K562 (cell line): Measurements from ENCODE around the gene SLC16A9. TPM values are rescaled to one million over a fixed set of nuclear protein-coding genes. Genes with fewer than 3 reads are reported as not detected.

ENCODE experiments used
- ATAC-seq: fragments of 200-7000 bp; cut with Tn5 transposase; 3 replicates; pipeline ENCODE4 v1.9.1; 2020; ENCODE audit warnings: moderate library complexity
- BruUV-seq: library from RNA; stranded (reverse); fragments of 400-500 nt; replicated peaks from 2 replicates; lab custom pipeline; 2021; lab: Mats Ljungman, UMichigan
- CTCF ChIA-PET: fragments of 300-600 bp; formaldehyde crosslinking; extraction: SDS; loops from one replicate; lab custom pipeline; 2021; ENCODE audit warnings: low intra/inter-chr PET ratio; lab: Yijun Ruan, JAX
- POLR2A ChIA-PET: fragments of 300-600, 350-650 bp; sonication (Branson Sonifier 250); formaldehyde crosslinking; extraction: SDS; loops from one replicate; lab custom pipeline; 2021; ENCODE audit warnings: antibody characterized with exemption, inconsistent platforms; lab: Yijun Ruan, JAX
- DNase-seq, 4 experiments: peaks; one replicate each; pipeline versions ENCODE4 v3.0.0 to v3.0.0-alpha.2; 2011 to 2018; ENCODE audit warnings: low spot score in 3 of 4, mixed read lengths in 3 of 4; ENCODE audit errors: extremely low read depth in 1 of 4
- FAIRE-seq: peaks from 2 replicates; lab custom pipeline; 2011; peaks lifted over from hg19 to GRCh38; lab: Jason Lieb, UNC
- H2AFZ ChIP-seq: 2 replicates; pipeline ENCODE4 v1.6.0; 2011; ENCODE audit warnings: low read depth, low read length, control low read depth, inconsistent platforms
- H3K27ac ChIP-seq: fragments of 200-600 bp; 3 replicates; pipeline ENCODE4 v1.8.0; 2011; ENCODE audit warnings: low read depth, mild to moderate bottlenecking, control low read depth, inconsistent platforms, low read length, moderate library complexity, mixed read lengths; ENCODE audit errors: extremely low read depth
- H3K27me3 ChIP-seq, 2 experiments: fragments of 300-600 bp in 1 of 2; 2 replicates in 1 of 2; 3 replicates in 1 of 2; pipeline versions ENCODE4 v1.6.0 to v1.8.0; 2011; ENCODE audit warnings: inconsistent platforms in 2 of 2, low read length in 2 of 2, mild to moderate bottlenecking in 1 of 2, mixed read lengths in 1 of 2, moderate library complexity in 1 of 2; ENCODE audit not compliant: control insufficient read depth in 2 of 2, insufficient read depth in 2 of 2
- H3K36me3 ChIP-seq: fragments of 300-600 bp; 3 replicates; pipeline ENCODE4 v1.8.0; 2011; ENCODE audit warnings: mild to moderate bottlenecking, low read length, inconsistent platforms; ENCODE audit not compliant: control insufficient read depth, insufficient read depth
- H3K4me1 ChIP-seq, 2 experiments: fragments of 200-600 bp in 1 of 2; replicated peaks in 1 of 2; 2 replicates in 1 of 2; 3 replicates in 1 of 2; pipeline versions ENCODE4 v1.5.1 to v1.8.0; 2011; ENCODE audit warnings: inconsistent platforms in 2 of 2, low read length in 2 of 2, mild to moderate bottlenecking in 1 of 2, mixed read lengths in 1 of 2, moderate library complexity in 1 of 2; ENCODE audit not compliant: control insufficient read depth in 2 of 2, insufficient read depth in 2 of 2
- H3K4me2 ChIP-seq: 2 replicates; pipeline ENCODE4 v1.6.1; 2011; ENCODE audit warnings: low read length, control low read depth, inconsistent platforms, mixed read lengths; ENCODE audit not compliant: insufficient read depth
- H3K4me3 ChIP-seq: fragments of 200-600 bp; sonication (generic), shearing (Covaris generic); 2 replicates; pipeline ENCODE4 v1.5.1; 2016; ENCODE audit warnings: control low read depth, inconsistent platforms
- H3K79me2 ChIP-seq: fragments of 200-600 bp; 3 replicates; pipeline ENCODE4 v1.8.0; 2011; ENCODE audit warnings: low read length, inconsistent platforms; ENCODE audit not compliant: control insufficient read depth, insufficient read depth
- H3K9ac ChIP-seq, 2 experiments: 2 replicates each; pipeline versions ENCODE4 v1.6.0 to v1.6.1; 2011; ENCODE audit warnings: low read depth in 2 of 2, low read length in 2 of 2, control low read depth in 1 of 2, inconsistent platforms in 1 of 2, mild to moderate bottlenecking in 1 of 2, mixed read lengths in 1 of 2; ENCODE audit not compliant: insufficient read depth in 1 of 2
- H3K9me1 ChIP-seq: one replicate; pipeline ENCODE4 v1.6.0; 2011; ENCODE audit warnings: inconsistent platforms, mild to moderate bottlenecking, low read length, moderate library complexity; ENCODE audit not compliant: control insufficient read depth, insufficient read depth
- H3K9me3 ChIP-seq: replicated peaks from 2 replicates; pipeline ENCODE4 v1.5.1; 2011; ENCODE audit warnings: low read depth, low read length, inconsistent platforms; ENCODE audit not compliant: control insufficient read depth, insufficient read depth
- H4K20me1 ChIP-seq: replicated peaks from 2 replicates; pipeline ENCODE4 v1.6.1; 2011; ENCODE audit warnings: low read length, inconsistent platforms, mixed read lengths; ENCODE audit not compliant: control insufficient read depth, insufficient read depth
- COPS2 ChIP-seq: fragments of 450-650 bp; conservative IDR thresholded peaks from 2 replicates; pipeline ENCODE4 v1.6.1; 2016; ENCODE audit warnings: mild to moderate bottlenecking, moderate library complexity
- HMGN3 ChIP-seq: IDR thresholded peaks from 2 replicates; pipeline ENCODE4 v1.6.1; 2011; ENCODE audit warnings: borderline replicate concordance, low read depth, mild to moderate bottlenecking, mixed read lengths, low read length; ENCODE audit not compliant: insufficient read length; ENCODE audit errors: extremely low read depth
- PPARD ChIP-seq: fragments of 250-450 bp; sonication (Bioruptor Pico); IDR thresholded peaks from 2 replicates; pipeline ENCODE4 v1.8.0; 2022; ENCODE audit warnings: inconsistent platforms, mild to moderate bottlenecking, moderate library complexity
- ZC3H11A ChIP-seq: IDR thresholded peaks from 2 replicates; pipeline ENCODE4 v1.6.1; 2012; ENCODE audit warnings: low read depth, low read length, improper control_type of control experiment
- ZNF12 ChIP-seq: sonication (generic); formaldehyde crosslinking; IDR thresholded peaks from 2 replicates; pipeline ENCODE4 v1.4.0; 2020; ENCODE audit warnings: mild to moderate bottlenecking, missing genetic modification reagents
- ZNF184 ChIP-seq: sonication (generic); formaldehyde crosslinking; IDR thresholded peaks from 2 replicates; pipeline ENCODE4 v1.5.0; 2020; ENCODE audit warnings: missing genetic modification reagents
- ZNF445 ChIP-seq: fragments of 250-450 bp; sonication (Bioruptor Pico); IDR thresholded peaks from 2 replicates; pipeline ENCODE4 v1.4.0; 2020; ENCODE audit warnings: low read depth, mild to moderate bottlenecking, moderate library complexity
- ZNF589 ChIP-seq: fragments of 200-800 bp; sonication (Bioruptor generic); IDR thresholded peaks from 2 replicates; pipeline ENCODE4 v1.6.1; 2016; ENCODE audit warnings: low read depth, missing genetic modification characterization, missing compliant biosample characterization
- WGBS: fragments of 100-300 bp; shearing (Covaris generic); methylation state at CpG from one replicate; pipeline ENCODE4 v1.1.6; 2016; ENCODE audit warnings: low coverage, mixed read lengths; ENCODE audit not compliant: insufficient coverage; ENCODE audit errors: missing lambda C conversion rate; 5-methylcytosine and 5-hydroxymethylcytosine counted together
- in situ Hi-C: fragments of 300-500 bp; cut with MboI; formaldehyde crosslinking; loops from 4 replicates; pipeline ENCODE4 v1.15.0; 2018; ENCODE audit warnings: inconsistent platforms, mixed read lengths
- intact Hi-C: fragments of 100-400 bp; cut with micrococcal nuclease; formaldehyde crosslinking; loops from 2 replicates; pipeline ENCODE4 v1.14.2; 2022
- polyA plus RNA-seq, 8 experiments: library from polyadenylated mRNA; depleted of rRNA in 4 of 8; stranded (reverse) in 5 of 8; unstranded in 3 of 8; fragments of >200 nt; fragmentation: Nextera tagmentation in 2 of 8; fragmentation: Illumina TruSeq in 1 of 8; extraction: Ambion mirVana in 2 of 8; extraction: Trizol in 1 of 8; gene quantifications; 2 replicates each; pipeline versions ENCODE4 v1.2.1 to v1.2.3, GENCODE V29; 2011 to 2014; ENCODE audit warnings: inconsistent platforms in 1 of 8, missing spikeins in 1 of 8
- total RNA-seq, 7 experiments: library from RNA; depleted of rRNA in 6 of 7; stranded (reverse); fragments of >200 nt in 6 of 7; fragmentation: Illumina TruSeq in 2 of 7; extraction: Trizol in 2 of 7; gene quantifications; 2 replicates each; pipeline versions ENCODE4 v1.2.1 to v1.2.3, GENCODE V29; 2011 to 2021; ENCODE audit warnings: low replicate concordance in 1 of 7
- TF ChIP-seq, protein P1 (sequence below): IDR thresholded peaks from 3 replicates; pipeline ENCODE4 v1.6.1; 2011; ENCODE audit warnings: borderline replicate concordance, mild to moderate bottlenecking; ENCODE audit not compliant: insufficient read length, insufficient read depth
- TF ChIP-seq, protein P2 (sequence below), 2 experiments: fragments of 450-650 bp in 1 of 2; sonication (generic) in 1 of 2; formaldehyde crosslinking in 1 of 2; IDR thresholded peaks; 2 replicates each; pipeline versions ENCODE4 v1.7.1 to v1.9.0; 2016 to 2022; ENCODE audit warnings: inconsistent platforms in 1 of 2, mild to moderate bottlenecking in 1 of 2, missing genetic modification reagents in 1 of 2
- TF ChIP-seq, protein P3 (sequence below): fragments of 450-650 bp; formaldehyde crosslinking; IDR thresholded peaks from 2 replicates; pipeline ENCODE4 v1.4.0; 2020; ENCODE audit warnings: mild to moderate bottlenecking, moderate library complexity

The SLC16A9 gene
- total and polyA plus RNA-seq, 9 of the 15 experiments (the other 6 are each of a cell fraction or from before 2014, with no cell fraction given) = 0.90 to 6.4 (median 2.1) TPM

DNA sequence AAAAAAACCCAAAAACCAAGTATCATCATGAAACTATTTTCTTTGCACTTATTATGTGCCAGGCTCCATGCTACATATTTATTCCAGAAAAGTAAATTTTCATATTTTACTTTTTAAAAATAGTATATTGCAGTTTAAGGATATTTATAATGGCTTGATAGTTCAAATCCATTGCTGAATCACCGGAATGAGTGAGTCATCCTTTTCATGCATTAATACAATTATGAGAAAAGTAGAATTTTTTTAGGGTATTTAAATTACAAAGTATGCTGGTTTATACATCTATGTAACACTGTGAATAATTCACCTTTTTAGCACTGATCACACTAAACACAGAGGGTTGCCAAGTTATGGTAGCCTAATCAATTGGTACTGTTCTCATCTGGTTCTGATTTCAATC is 54.3 kb downstream of the SLC16A9 start:
- H3K27ac ChIP-seq = no peak overlapping the region
- H3K36me3 ChIP-seq = no peaks in the 10 kb centered on the region
- no peaks in the 10 kb centered on the region for H3K27me3 ChIP-seq
- H2AFZ ChIP-seq = no peak overlapping the region
- no peaks in the 10 kb centered on the region for H3K79me2 ChIP-seq
- 0% methylated on average over 1 of the region's 1 CpG for WGBS
- H3K9me3 ChIP-seq = no peaks in the 10 kb centered on the region
- POLR2A ChIA-PET = no interaction called here
- no peaks in the 10 kb centered on the region for H3K4me1 ChIP-seq
- FAIRE-seq = no peak
- H3K9ac ChIP-seq = no peak overlapping the region
- in situ Hi-C loops (no loop called here), intact Hi-C loops (no loop called here)
- H3K4me3 ChIP-seq = no peak overlapping the region
- BruUV-seq = no TSS peak
- no peak for ATAC-seq
- no peaks in the 10 kb centered on the region for H3K9me1 ChIP-seq
- DNase-seq = no peak
- CTCF ChIA-PET = no interaction called here
- no peaks in the 10 kb centered on the region for H4K20me1 ChIP-seq
- H3K4me2 ChIP-seq = no peak overlapping the region
- TF ChIP-seq ZNF12 (no peak), ZNF184 (CRISPR knock-in tag) (no peak), ZNF445 (CRISPR knock-in tag) (no peak), ZNF589 (CRISPR knock-in tag) (no peak), HMGN3 (no peak), COPS2 (no peak), ZC3H11A (no peak), PPARD (no peak)
- TF ChIP-seq, protein P1, sequence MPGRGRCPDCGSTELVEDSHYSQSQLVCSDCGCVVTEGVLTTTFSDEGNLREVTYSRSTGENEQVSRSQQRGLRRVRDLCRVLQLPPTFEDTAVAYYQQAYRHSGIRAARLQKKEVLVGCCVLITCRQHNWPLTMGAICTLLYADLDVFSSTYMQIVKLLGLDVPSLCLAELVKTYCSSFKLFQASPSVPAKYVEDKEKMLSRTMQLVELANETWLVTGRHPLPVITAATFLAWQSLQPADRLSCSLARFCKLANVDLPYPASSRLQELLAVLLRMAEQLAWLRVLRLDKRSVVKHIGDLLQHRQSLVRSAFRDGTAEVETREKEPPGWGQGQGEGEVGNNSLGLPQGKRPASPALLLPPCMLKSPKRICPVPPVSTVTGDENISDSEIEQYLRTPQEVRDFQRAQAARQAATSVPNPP = no peak
- TF ChIP-seq, protein P2, sequence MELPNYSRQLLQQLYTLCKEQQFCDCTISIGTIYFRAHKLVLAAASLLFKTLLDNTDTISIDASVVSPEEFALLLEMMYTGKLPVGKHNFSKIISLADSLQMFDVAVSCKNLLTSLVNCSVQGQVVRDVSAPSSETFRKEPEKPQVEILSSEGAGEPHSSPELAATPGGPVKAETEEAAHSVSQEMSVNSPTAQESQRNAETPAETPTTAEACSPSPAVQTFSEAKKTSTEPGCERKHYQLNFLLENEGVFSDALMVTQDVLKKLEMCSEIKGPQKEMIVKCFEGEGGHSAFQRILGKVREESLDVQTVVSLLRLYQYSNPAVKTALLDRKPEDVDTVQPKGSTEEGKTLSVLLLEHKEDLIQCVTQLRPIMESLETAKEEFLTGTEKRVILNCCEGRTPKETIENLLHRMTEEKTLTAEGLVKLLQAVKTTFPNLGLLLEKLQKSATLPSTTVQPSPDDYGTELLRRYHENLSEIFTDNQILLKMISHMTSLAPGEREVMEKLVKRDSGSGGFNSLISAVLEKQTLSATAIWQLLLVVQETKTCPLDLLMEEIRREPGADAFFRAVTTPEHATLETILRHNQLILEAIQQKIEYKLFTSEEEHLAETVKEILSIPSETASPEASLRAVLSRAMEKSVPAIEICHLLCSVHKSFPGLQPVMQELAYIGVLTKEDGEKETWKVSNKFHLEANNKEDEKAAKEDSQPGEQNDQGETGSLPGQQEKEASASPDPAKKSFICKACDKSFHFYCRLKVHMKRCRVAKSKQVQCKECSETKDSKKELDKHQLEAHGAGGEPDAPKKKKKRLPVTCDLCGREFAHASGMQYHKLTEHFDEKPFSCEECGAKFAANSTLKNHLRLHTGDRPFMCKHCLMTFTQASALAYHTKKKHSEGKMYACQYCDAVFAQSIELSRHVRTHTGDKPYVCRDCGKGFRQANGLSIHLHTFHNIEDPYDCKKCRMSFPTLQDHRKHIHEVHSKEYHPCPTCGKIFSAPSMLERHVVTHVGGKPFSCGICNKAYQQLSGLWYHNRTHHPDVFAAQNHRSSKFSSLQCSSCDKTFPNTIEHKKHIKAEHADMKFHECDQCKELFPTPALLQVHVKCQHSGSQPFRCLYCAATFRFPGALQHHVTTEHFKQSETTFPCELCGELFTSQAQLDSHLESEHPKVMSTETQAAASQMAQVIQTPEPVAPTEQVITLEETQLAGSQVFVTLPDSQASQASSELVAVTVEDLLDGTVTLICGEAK (IDR thresholded peaks at IDR 0.05) = no peak
- TF ChIP-seq, protein P2 (CRISPR knock-in tag; IDR thresholded peaks at IDR 0.05) = no peak
- TF ChIP-seq, protein P3, sequence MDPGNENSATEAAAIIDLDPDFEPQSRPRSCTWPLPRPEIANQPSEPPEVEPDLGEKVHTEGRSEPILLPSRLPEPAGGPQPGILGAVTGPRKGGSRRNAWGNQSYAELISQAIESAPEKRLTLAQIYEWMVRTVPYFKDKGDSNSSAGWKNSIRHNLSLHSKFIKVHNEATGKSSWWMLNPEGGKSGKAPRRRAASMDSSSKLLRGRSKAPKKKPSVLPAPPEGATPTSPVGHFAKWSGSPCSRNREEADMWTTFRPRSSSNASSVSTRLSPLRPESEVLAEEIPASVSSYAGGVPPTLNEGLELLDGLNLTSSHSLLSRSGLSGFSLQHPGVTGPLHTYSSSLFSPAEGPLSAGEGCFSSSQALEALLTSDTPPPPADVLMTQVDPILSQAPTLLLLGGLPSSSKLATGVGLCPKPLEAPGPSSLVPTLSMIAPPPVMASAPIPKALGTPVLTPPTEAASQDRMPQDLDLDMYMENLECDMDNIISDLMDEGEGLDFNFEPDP = no peak
